NCI-H1105 treated with DMSO at 0.1 percent for 48 hours (cell line): ENCODE results near the gene TACC3.

Source experiments
- DNase-seq: peaks from one replicate; lab custom pipeline; 2025; lab: John Stamatoyannopoulos, UW

Gene TACC3

GRCh38 chr4:1793940-1794808 is 72.9 kb downstream of the TACC3 start:
- no peak for DNase-seq
